Ramos (cell line): Measurements from ENCODE around the gene PHF5A.
"Not testable (repeated sequence)": the region's sequence is repeated elsewhere in the genome, so short reads cannot be mapped to it uniquely, and the experiment has no call there.

Experiments used
- in situ Hi-C: fragments of 300-500 bp; cut with MboI; formaldehyde crosslinking; loops from one replicate; pipeline ENCODE4 v1.14.3; 2022; ENCODE audit warnings: low sequenced_read_pairs; ENCODE audit not compliant: unreplicated experiment

PHF5A gene

DNA sequence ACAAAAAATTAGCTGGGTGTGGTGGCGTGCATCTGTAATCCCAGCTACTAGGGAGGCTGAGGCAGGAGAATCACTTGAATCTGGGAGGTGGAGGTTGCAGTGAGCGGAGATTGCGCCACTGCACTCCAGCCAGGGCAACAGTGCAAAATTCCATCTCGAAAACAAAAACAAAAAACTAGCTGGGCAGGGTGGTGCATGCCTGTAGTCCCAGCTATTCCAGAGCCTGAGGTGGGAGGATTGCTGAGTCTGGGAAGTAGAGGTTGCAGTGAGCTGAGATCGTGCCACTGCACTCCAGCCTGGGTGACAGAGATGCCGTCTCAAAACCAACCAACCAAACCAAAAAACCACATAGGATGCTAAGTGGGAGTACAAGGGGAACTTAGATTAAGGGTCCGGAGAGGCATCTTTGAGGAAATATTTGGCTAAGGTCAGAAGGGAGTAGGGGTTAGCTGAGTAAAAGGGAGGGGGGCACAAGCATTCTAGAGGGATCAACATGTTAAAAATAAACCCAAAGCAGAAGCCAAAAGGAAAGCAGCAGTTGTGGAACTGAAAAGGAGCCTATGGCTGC lies 10.2 kb downstream of the PHF5A start:
- in situ Hi-C loops = no loop called here

DNA sequence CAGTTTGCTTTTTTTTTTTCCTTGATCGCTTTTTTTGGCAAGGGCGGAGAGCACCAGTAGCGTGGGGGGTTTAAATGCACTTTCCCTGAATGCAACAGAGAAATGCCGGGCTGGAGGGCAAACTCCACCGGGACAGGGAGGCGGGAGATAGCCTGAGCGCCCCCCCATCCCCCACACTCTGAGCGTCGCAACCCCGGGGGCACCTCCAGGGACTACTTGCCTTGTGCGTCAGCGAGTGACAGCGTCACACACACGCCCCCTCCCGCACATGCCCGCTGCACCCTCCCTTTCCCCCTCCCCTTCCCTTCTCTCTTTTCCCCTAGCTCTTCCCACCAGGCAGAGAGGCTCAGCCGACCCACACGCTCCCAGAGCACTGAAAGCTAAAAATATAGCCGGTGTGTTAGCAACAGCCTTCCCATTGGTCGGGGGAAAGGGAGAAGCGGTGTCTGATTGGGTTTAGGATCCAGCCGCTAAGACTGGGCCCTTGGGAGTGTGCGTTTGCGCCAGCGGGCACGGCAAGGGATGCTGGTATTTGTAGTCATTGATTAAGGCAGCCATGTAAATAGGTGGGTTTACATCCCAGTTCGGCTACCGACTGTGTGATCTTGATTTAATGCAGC lies 20.2 kb downstream of the PHF5A start:
- in situ Hi-C loops = no loop called here

DNA sequence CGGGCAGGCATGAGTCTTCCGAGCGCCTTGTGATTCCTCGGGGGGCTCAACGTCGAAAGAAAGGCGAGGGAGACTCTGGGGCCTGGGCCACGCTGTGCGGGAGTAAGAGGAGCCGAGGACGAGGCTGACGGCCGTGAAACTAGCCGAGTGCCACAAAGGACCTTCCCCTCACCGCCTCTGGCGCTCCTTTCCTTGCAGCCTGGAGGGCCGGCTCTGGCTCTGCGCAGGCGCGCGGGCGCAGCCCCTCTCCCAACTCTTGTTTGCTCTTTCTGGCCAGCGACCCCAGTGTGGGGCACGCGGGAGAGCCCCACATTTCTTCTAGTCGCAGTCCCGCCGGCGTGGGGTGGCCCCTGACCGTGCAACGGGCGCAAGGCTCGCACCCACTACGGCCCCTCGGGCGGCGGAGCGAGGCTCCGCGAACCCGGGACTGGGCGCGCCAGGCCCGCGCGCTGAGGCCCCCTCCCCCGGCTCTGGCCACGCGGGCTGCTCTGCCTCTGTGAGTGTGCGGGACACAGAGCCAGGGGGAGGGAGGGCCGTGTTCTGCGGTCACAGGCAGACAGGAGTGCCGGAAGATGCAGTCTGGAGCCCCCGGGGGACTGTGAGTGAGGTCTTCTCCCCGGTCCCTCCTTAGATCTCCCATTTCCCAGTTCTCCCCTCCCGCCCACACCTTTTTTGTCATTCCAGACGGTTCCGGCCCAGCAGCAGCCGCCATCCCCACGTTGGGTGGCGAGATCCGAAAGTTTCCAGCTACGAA lies 20.9 kb downstream of the PHF5A start:
- in situ Hi-C loops = no loop called here

DNA sequence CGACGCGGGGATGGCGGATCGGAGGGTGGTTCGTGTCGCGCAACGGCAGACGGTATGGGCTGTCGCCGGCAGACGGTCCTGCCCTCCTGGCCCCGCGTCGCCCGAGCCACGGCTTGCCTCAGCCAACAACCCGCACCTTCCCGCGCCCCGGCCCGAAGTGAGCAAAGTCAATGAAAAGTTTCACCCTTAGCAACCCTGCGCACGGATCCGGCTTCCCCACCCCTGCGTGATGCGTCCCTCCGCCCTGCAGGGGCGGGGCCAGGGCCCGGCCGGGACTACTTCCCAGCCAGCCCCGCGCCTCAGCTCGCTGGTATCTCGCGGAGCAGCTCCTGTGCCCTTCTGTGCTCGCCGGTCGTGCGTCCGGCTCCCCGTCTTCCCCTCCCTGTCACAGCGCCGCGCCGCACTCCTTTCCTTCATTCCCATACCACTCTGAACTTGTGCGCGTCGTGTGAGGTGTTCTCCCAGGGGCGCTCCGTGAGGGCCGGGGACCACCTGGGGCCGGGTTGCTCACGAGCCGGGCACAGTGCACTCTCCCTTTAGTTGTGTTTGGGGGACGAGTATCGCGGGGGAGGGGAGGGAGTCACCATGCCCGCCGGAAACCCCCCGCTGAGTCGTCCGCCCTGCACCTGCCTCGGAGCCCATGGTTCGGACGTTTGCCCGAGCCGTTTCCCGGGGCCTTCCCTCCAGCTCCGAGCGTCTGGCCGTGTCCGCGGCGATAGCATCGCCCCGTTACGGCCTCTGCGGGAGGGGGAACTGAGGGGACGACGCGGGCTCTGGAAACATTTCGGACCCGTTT lies 21.7 kb downstream of the PHF5A start, which contains the start of gene TOB2:
Gene TOB2 (minus strand): TSS at position 163 of the 796 bp plus-strand sequence. CDS start 9,456 bp downstream, outside the sequence.
- in situ Hi-C loops = no loop called here

DNA sequence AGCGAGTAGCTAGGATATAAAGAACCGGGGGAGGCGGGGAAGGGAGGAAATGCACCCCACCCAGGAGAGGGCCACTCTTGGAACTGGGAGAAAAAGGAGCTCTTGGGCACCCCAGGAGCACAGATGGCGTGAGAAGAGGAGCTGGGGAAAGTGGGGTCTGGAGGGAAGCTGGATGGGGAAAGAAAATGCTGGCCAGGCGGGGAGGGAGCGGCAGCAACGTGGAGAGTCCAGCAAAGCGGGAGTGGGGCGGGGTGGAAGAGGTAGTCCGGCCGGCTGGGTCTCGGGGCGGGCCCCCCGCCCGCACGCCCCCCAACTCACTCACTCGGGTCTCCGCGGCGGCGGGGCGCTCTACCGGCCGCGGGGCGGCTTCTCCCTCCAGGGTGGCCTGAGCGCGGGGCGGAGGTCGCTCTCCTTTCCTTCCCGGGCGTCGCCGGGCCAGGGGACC lies 22.4 kb downstream of the PHF5A start:
- in situ Hi-C loops = no loop called here

DNA sequence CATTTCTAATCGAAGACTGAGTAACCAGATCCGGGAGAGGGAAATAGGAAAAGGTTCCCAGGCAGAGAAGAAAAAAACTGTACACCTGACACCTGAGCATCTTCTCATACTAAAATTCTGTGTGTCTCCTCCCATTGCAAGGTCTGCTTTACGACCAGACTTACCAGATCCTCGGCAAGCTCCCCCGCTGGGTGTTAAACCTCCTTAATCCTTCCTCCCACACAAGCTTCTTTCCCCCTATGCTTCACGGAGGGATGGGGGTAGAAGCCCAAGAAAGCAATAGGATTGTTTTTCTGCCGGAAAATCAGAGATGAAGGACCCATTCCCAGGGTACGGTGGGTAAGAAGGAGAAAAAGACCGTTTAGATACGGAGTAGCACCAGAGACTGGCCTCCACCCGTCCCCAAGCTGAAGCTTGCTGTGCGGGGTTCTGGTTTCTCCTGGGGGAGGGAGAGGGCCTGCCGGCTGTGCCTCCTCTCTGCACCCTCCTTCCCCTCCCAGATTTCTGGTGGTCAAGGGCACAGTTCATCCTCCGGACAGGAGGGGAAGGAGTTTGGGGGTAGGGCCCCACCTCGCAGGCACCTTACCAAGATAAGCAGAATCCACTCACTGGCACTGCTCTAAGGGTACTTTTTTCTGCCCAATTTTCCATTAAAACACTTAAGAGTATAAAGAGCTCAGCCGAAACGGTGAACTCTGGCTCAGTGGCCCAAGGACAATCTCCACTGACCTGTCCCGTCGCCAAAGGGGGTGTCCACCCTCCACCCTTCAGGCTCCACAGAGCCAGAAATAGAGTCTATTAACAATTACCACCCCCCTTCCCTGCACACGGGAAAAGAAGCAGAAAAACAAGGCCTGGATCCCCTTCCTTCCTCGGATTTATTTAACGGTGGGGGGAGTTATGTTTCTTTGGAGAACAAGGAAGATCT lies 23.1 kb downstream of the PHF5A start:
- in situ Hi-C loops = no loop called here

DNA sequence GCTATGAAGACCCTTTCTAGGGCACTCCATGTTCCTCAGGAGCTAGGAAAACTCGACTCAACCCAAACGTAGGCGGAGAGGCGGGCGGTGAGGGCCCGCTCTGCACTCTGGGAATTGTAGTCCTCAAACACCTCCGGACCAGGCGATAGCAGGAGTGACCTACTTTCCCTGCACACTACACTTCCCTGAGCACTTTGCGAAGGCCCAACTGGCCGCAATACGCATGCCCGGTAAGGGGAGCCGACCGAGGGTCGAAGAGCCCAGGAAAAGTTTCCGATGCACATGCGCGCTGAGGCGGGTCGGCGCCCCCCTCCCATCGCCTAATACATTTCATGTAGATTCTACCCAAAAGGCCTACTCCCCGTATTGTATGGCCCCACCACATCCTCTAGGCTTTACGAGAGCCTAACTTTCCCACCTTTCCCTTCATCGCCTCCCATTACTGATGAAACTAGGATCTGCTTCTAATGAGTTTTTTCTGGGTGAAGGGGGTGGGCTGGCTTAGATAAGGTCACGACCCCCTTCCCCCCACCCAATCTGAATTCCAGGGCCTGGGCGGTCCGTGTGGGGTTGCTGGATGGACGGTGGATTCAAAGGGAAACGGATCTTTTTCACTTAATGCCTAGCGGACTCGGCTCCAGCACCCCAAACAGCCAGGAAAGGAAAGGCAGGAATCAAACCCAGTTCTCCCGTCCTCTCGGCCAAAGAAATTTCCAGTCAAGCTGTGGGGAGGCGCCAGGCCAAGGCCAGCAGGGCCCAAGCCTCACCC lies 23.9 kb downstream of the PHF5A start:
- in situ Hi-C loops = no loop called here

DNA sequence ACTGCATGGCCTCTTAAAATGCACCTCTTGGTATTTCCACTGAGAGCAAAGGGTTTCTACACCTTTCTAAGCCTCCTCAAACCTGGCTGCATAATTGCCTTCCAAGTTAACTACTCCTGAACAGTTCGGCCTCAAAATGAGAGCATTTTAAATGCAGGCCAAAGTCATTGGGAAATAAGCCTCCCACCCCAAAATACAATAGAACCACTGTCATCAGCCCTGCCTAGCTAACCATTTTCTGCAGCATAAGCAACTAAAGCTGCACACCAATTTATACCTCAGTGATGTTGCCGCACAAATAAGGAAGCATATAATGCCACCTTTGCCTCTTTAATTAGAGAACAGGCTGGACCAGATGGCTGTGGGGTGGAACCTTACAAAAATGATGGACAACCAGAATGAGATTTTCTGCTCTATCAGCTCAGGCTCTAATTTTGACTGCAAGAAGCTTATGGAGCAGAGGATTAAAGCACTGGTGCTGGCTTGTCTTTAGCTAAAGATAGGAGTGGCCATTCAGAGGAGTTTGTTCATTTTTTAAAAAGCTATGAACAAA lies 26.2 kb downstream of the PHF5A start:
- in situ Hi-C loops = no loop called here

DNA sequence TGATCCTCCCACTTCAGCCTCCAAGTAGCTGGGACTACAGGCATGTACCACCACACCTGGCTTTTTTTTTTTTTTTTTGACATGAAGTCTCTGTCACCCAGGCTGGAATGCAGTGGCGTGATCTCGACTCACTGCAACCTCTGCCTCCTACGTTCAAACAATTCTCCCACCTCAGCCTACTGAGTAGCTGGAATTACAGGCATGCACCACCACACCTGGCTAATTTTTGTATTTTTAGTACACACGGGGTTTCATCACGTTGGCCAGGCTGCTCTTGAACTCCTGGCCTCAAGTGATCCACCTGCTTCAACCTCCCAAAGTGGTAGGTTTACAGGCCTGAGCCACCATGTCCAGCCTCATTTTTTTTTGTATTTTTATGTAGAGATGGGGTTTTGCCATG lies 28.0 kb downstream of the PHF5A start:
- in situ Hi-C loops = not testable (repeated sequence)

DNA sequence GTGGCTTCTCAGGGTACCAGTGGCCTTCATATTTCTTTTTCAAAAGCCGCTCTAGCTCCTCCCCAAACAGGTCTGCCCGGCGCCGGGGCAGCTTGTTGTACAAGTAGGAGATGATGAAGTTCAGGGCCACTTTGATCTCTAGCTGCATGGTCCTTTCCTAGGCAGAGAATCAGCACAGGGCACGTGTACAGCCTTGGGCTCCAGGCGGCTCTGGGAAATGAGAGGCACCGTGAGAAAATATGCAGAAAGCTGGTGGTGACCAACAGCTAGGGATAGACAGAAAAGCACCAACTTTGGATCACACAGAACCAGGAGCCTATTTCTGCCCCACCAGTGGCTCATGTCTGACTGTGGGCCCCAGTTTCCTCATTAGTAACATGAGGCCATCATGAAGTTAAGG lies 31.3 kb downstream of the PHF5A start:
- in situ Hi-C loops = no loop called here

DNA sequence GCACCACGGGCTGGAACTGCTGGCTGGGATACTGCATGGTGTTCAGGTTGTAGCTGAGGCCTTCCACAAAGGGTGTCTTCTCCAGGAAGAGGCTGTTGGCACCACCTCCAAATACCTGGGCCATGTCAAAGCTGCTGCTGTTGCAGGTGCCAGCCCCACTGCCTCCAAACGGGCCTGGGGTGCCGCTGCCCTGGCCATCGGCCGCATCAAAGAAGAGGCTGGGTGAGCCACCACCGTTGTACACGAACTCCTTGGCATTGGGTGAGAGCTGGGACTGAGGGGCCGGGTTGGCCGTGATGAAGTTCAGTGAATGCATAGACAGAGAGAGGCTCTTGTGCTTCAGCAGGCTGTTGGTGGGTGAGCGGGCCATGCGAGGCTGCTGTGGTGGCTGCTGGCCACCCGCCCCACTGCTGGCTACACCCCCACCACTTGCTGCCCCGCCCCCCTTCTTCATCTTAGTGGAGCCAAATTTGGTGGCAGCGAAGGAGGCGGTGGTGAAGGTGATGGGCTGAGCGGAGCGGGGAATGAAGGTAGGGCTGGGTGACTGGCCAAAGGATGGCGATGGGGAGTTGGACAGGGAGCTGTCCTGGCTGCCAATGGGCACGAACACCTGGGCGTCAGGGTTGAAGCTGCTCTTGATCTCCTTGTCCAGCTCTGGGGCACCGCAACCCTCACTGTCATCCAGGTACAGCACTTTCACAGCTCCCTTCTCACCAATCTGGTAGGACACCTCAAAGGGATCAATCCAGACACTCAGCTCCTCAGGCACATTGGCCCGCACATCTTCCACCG lies 32.0 kb downstream of the PHF5A start:
- in situ Hi-C loops = no loop called here

DNA sequence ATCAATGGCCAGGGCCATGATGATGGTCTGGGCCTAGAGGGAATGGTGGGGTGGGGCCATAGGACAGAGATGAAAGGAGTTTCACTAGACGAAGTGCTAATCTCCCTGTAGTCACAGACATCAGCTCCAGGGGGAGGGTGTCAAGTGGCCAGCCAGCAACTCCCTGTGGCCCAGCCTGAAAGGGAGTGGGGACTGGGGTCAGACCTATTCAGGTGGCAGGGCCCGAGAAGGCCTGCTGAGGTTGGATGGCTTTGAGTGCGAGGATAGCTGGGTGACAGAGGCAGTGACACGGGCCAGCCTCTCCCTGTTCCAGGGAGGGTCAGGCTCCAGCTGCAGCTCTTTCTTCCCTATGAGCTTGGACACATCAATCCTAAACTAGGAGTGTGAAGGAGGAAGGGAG lies 32.9 kb downstream of the PHF5A start:
- in situ Hi-C loops = no loop called here

DNA sequence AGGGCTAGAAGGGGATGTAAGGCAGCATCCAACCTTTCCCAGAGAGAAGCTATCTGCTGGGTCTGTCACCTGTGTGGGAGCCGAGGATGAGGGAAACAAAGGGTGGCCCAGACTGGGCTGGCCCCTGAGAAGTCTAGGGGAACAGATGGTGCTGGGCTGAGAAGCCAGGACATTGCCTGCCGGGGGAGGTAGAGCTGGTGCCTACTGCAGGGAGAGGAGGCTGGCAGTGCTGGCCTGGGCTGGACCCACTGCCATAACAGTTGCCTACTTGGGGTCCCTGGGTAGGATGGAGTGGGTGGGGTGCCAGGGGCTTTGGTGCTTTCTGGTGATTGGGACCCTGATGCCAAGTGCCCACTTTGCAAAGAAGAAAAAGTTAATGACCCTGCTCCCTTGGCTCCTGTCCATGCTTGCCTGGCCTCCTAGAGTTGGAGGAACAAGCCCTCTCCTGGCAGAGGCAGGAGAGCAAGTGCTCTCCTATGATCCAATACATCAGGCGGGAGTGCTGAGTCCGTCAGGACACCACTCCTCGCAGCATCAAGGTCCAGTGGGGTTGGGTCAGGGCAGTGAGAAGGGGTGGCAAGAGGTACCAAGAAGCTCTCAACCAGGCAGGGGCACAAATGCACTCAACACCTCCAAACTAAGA lies 34.0 kb downstream of the PHF5A start:
- in situ Hi-C loops = not testable (repeated sequence)

DNA sequence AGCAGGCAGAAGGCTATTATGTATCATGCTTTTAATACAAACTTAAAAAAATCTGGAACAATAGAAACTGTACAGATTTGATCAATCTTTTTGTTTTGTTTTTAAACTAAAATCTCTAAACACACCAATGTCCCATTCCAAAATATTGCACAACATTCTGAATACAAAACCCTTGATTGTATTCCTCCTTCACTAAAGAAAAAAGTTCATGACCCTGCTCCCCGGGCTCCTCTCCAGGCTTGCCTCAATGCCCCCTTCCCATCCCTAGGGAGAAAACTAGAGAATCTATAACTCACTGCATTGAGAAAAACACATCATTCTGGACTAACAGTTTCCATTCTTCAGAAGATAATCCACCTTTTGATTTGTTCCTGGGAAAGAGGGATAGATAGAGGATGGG lies 35.0 kb downstream of the PHF5A start:
- in situ Hi-C loops = not testable (repeated sequence)

DNA sequence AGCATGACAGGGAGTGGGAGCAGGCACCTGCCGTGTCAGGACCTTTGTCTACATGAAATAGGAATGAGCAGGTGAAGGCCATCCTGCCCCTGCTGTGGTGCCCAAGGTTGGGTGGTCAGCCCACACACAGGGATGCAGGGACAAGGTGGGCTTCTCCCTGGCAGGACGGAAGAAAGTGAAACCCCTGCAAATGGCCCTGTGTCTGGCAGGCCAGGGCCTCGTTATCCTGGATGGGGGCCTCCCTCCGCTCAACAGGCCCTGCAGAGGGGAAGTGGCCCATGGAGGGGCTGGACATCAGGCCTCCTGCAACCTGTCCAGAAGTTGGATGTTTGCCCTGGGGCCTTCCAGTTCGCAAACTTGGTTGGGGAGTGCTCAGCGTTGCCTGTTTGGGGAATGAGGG lies 36.8 kb downstream of the PHF5A start:
- in situ Hi-C loops = no loop called here

DNA sequence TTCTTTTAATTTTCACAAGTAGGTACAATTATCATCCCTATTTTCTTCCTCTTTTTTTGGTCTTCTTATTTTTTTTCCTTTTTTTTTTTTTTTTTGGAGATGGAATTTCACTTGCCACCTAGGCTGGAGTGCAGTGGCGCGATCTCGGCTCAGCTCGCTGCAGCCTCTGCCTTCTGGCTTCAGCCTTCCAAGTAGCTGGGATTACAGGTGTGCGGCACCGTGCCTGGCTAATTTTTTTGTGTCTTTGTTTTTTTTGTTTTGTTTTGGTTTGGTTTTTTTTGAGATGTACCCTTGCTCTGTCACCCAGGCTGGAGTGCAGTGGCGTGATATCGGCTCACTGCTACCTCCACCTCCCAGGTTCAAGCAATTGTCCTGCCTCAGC lies 38.5 kb downstream of the PHF5A start:
- in situ Hi-C loops = no loop called here

DNA sequence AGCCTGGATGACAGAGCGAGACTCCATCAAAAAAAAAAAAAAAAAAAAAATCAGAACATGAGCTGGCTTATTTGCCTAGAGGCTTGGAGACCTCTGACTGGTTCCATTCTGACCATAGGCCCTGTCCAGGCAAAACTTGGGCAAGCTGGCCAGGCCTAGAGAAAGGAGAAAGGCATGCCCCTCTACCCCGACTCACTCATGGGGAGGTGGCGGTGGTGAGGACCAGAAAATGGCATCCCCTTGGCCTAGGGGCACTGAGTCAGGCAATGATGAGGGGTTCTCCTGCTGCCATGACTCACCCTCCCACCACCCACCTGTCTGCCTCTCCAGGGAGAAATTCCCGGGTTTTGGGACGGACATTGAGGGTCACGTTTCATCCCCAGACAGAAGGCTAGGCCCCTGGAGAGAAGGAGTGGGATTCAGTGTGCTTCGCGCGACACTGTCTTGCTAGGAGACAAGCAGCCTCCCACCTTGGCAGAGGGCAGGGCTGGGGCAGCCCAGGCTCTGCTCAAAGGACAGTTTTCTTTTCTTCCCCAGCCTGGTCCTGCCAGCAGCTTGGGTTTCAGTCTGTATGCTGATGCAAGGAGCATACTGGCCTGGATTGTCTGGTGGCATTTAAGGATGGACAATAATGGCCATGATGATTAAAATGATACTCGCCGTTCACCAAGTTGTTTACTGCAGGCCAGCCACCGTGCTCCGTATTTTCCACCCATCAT lies 39.1 kb downstream of the PHF5A start:
- in situ Hi-C loops = no loop called here
